HG03108 (cell line): ENCODE data around the gene FAR1.

Source experiments
- ATAC-seq: cut with Tn5 transposase; IDR thresholded peaks from one replicate; pipeline ENCODE4 v1.9.1; 2021; ENCODE audit warnings: moderate library complexity; ENCODE audit not compliant: unreplicated experiment

FAR1 gene

GRCh38 chr11:13775471-13775870 lies 107.0 kb downstream of the FAR1 start:
- ATAC-seq = no peak

GRCh38 chr11:13776134-13776815 lies 107.8 kb downstream of the FAR1 start:
- ATAC-seq = no peak

- ATAC-seq = no peak
These were observed 109.0 kb downstream of the FAR1 start for GRCh38 chr11:13777341-13777985.

GRCh38 chr11:13778345-13778744 lies 109.9 kb downstream of the FAR1 start:
- ATAC-seq = no peak

GRCh38 chr11:13781153-13781552 lies 112.7 kb downstream of the FAR1 start:
- no peak for ATAC-seq
